K562 (cell line): ENCODE measurements around the gene OLFML1. TPM values are rescaled to one million over a fixed set of nuclear protein-coding genes. Genes with fewer than 3 reads are reported as not detected.

Experiments
- ATAC-seq: fragments of 200-7000 bp; cut with Tn5 transposase; 3 replicates; pipeline ENCODE4 v1.9.1; 2020; ENCODE audit warnings: moderate library complexity
- BruUV-seq: library from RNA; stranded (reverse); fragments of 400-500 nt; replicated peaks from 2 replicates; lab custom pipeline; 2021; lab: Mats Ljungman, UMichigan
- CTCF ChIA-PET: fragments of 300-600 bp; formaldehyde crosslinking; extraction: SDS; loops from one replicate; lab custom pipeline; 2021; ENCODE audit warnings: low intra/inter-chr PET ratio; lab: Yijun Ruan, JAX
- POLR2A ChIA-PET: fragments of 300-600, 350-650 bp; sonication (Branson Sonifier 250); formaldehyde crosslinking; extraction: SDS; loops from one replicate; lab custom pipeline; 2021; ENCODE audit warnings: antibody characterized with exemption, inconsistent platforms; lab: Yijun Ruan, JAX
- DNase-seq, 4 experiments: peaks; one replicate each; pipeline versions ENCODE4 v3.0.0 to v3.0.0-alpha.2; 2011 to 2018; ENCODE audit warnings: low spot score in 3 of 4, mixed read lengths in 3 of 4; ENCODE audit errors: extremely low read depth in 1 of 4
- FAIRE-seq: peaks from 2 replicates; lab custom pipeline; 2011; peaks lifted over from hg19 to GRCh38; lab: Jason Lieb, UNC
- H2AFZ ChIP-seq: 2 replicates; pipeline ENCODE4 v1.6.0; 2011; ENCODE audit warnings: low read depth, low read length, control low read depth, inconsistent platforms
- H3K27ac ChIP-seq: fragments of 200-600 bp; 3 replicates; pipeline ENCODE4 v1.8.0; 2011; ENCODE audit warnings: low read depth, mild to moderate bottlenecking, control low read depth, inconsistent platforms, low read length, moderate library complexity, mixed read lengths; ENCODE audit errors: extremely low read depth
- H3K27me3 ChIP-seq, 2 experiments: fragments of 300-600 bp in 1 of 2; 2 replicates in 1 of 2; 3 replicates in 1 of 2; pipeline versions ENCODE4 v1.6.0 to v1.8.0; 2011; ENCODE audit warnings: inconsistent platforms in 2 of 2, low read length in 2 of 2, mild to moderate bottlenecking in 1 of 2, mixed read lengths in 1 of 2, moderate library complexity in 1 of 2; ENCODE audit not compliant: control insufficient read depth in 2 of 2, insufficient read depth in 2 of 2
- H3K36me3 ChIP-seq: fragments of 300-600 bp; 3 replicates; pipeline ENCODE4 v1.8.0; 2011; ENCODE audit warnings: mild to moderate bottlenecking, low read length, inconsistent platforms; ENCODE audit not compliant: control insufficient read depth, insufficient read depth
- H3K4me1 ChIP-seq, 2 experiments: fragments of 200-600 bp in 1 of 2; replicated peaks in 1 of 2; 2 replicates in 1 of 2; 3 replicates in 1 of 2; pipeline versions ENCODE4 v1.5.1 to v1.8.0; 2011; ENCODE audit warnings: inconsistent platforms in 2 of 2, low read length in 2 of 2, mild to moderate bottlenecking in 1 of 2, mixed read lengths in 1 of 2, moderate library complexity in 1 of 2; ENCODE audit not compliant: control insufficient read depth in 2 of 2, insufficient read depth in 2 of 2
- H3K4me2 ChIP-seq: 2 replicates; pipeline ENCODE4 v1.6.1; 2011; ENCODE audit warnings: low read length, control low read depth, inconsistent platforms, mixed read lengths; ENCODE audit not compliant: insufficient read depth
- H3K4me3 ChIP-seq: fragments of 200-600 bp; sonication (generic), shearing (Covaris generic); 2 replicates; pipeline ENCODE4 v1.5.1; 2016; ENCODE audit warnings: control low read depth, inconsistent platforms
- H3K79me2 ChIP-seq: fragments of 200-600 bp; 3 replicates; pipeline ENCODE4 v1.8.0; 2011; ENCODE audit warnings: low read length, inconsistent platforms; ENCODE audit not compliant: control insufficient read depth, insufficient read depth
- H3K9ac ChIP-seq, 2 experiments: 2 replicates each; pipeline versions ENCODE4 v1.6.0 to v1.6.1; 2011; ENCODE audit warnings: low read depth in 2 of 2, low read length in 2 of 2, control low read depth in 1 of 2, inconsistent platforms in 1 of 2, mild to moderate bottlenecking in 1 of 2, mixed read lengths in 1 of 2; ENCODE audit not compliant: insufficient read depth in 1 of 2
- H3K9me1 ChIP-seq: one replicate; pipeline ENCODE4 v1.6.0; 2011; ENCODE audit warnings: inconsistent platforms, mild to moderate bottlenecking, low read length, moderate library complexity; ENCODE audit not compliant: control insufficient read depth, insufficient read depth
- H3K9me3 ChIP-seq: replicated peaks from 2 replicates; pipeline ENCODE4 v1.5.1; 2011; ENCODE audit warnings: low read depth, low read length, inconsistent platforms; ENCODE audit not compliant: control insufficient read depth, insufficient read depth
- H4K20me1 ChIP-seq: replicated peaks from 2 replicates; pipeline ENCODE4 v1.6.1; 2011; ENCODE audit warnings: low read length, inconsistent platforms, mixed read lengths; ENCODE audit not compliant: control insufficient read depth, insufficient read depth
- C11orf30 ChIP-seq: fragments of 450-650 bp; IDR thresholded peaks from 2 replicates; pipeline ENCODE4 v1.6.1; 2016; ENCODE audit warnings: low read depth, mild to moderate bottlenecking
- MED1 ChIP-seq: sonication (generic); formaldehyde crosslinking; IDR thresholded peaks from 2 replicates; pipeline ENCODE4 v1.8.1; 2023; ENCODE audit warnings: missing genetic modification reagents, borderline replicate concordance
- NFYB ChIP-seq: IDR thresholded peaks from 2 replicates; pipeline ENCODE4 v1.6.1; 2011; ENCODE audit warnings: mild to moderate bottlenecking, moderate library complexity; ENCODE audit not compliant: insufficient read length; ENCODE audit errors: extremely low read depth
- TCFL5 ChIP-seq: fragments of 250-450 bp; sonication (Bioruptor Pico); conservative IDR thresholded peaks from 2 replicates; pipeline ENCODE4 v1.6.1; 2021; ENCODE audit warnings: mild to moderate bottlenecking, moderate library complexity, matching md5 sums
- WGBS: fragments of 100-300 bp; shearing (Covaris generic); methylation state at CpG from one replicate; pipeline ENCODE4 v1.1.6; 2016; ENCODE audit warnings: low coverage, mixed read lengths; ENCODE audit not compliant: insufficient coverage; ENCODE audit errors: missing lambda C conversion rate; 5-methylcytosine and 5-hydroxymethylcytosine counted together
- in situ Hi-C: fragments of 300-500 bp; cut with MboI; formaldehyde crosslinking; loops from 4 replicates; pipeline ENCODE4 v1.15.0; 2018; ENCODE audit warnings: inconsistent platforms, mixed read lengths
- intact Hi-C: fragments of 100-400 bp; cut with micrococcal nuclease; formaldehyde crosslinking; loops from 2 replicates; pipeline ENCODE4 v1.14.2; 2022
- polyA plus RNA-seq, 8 experiments: library from polyadenylated mRNA; depleted of rRNA in 4 of 8; stranded (reverse) in 5 of 8; unstranded in 3 of 8; fragments of >200 nt; fragmentation: Nextera tagmentation in 2 of 8; fragmentation: Illumina TruSeq in 1 of 8; extraction: Ambion mirVana in 2 of 8; extraction: Trizol in 1 of 8; gene quantifications; 2 replicates each; pipeline versions ENCODE4 v1.2.1 to v1.2.3, GENCODE V29; 2011 to 2014; ENCODE audit warnings: inconsistent platforms in 1 of 8, missing spikeins in 1 of 8
- total RNA-seq, 7 experiments: library from RNA; depleted of rRNA in 6 of 7; stranded (reverse); fragments of >200 nt in 6 of 7; fragmentation: Illumina TruSeq in 2 of 7; extraction: Trizol in 2 of 7; gene quantifications; 2 replicates each; pipeline versions ENCODE4 v1.2.1 to v1.2.3, GENCODE V29; 2011 to 2021; ENCODE audit warnings: low replicate concordance in 1 of 7
- TF ChIP-seq, protein P1 (sequence below): sonication (generic); formaldehyde crosslinking; IDR thresholded peaks from 2 replicates; pipeline ENCODE4 v1.8.1; 2023; ENCODE audit warnings: mild to moderate bottlenecking, missing genetic modification reagents
- TF ChIP-seq, protein P2 (sequence below): sonication (generic); formaldehyde crosslinking; IDR thresholded peaks from 2 replicates; pipeline ENCODE4 v1.8.0; 2022; ENCODE audit warnings: mild to moderate bottlenecking, missing genetic modification reagents
- TF ChIP-seq, protein P3 (sequence below): sonication (generic); formaldehyde crosslinking; IDR thresholded peaks from 2 replicates; pipeline ENCODE4 v1.8.1; 2022; ENCODE audit warnings: missing genetic modification reagents
- TF ChIP-seq, protein P4 (sequence below): sonication (generic); formaldehyde crosslinking; IDR thresholded peaks from 2 replicates; pipeline ENCODE4 v1.8.0; 2022; ENCODE audit warnings: mild to moderate bottlenecking, missing genetic modification reagents, borderline replicate concordance
- TF ChIP-seq, protein P5 (sequence below): fragments of 250-450 bp; sonication (Bioruptor Pico); IDR thresholded peaks from 2 replicates; pipeline ENCODE4 v1.4.0; 2020; ENCODE audit warnings: borderline replicate concordance
- TF ChIP-seq, protein P6 (sequence below), 2 experiments: fragments of 450-650 bp in 1 of 2; sonication (generic) in 1 of 2; formaldehyde crosslinking in 1 of 2; IDR thresholded peaks in 1 of 2; conservative IDR thresholded peaks in 1 of 2; 2 replicates each; pipeline versions ENCODE4 v1.6.1 to v1.8.1; 2016 to 2023; ENCODE audit warnings: mild to moderate bottlenecking in 2 of 2, moderate library complexity in 2 of 2, inconsistent platforms in 1 of 2, missing genetic modification reagents in 1 of 2

OLFML1 gene
- total and polyA plus RNA-seq, 9 of the 15 experiments (the other 6 are each of a cell fraction or from before 2014, with no cell fraction given) = not detected

DNA sequence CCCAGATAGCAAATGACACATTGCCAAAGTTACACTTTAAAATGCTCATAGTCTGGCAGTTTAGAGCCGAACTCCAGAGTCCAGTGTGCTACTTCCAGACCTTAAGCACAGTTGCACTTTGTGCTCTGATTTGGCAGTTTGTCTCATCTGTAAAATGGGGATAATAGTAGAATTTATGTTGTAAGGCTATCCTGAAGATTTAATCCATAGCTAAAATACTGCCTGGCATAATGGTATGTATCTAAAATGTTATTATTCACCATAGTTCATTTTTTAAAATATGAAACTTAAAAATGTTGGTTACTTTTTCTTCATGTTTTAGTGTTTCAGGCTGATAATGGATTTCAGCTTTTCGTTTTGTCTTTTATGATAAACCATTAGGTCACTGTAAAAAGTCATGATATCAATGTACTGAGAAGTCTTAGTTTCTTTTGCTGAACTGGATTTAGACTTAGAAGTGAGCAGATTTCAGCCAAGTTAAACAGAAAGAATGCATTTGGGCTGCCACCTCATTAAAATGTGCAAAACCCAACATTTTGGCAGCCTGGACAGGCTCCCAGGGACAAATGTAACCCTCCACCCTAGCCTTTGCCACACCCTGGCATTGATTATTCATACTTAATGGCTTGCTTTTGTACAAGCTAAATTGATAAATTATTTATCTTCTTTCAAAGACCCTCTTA lies 933 bp downstream of the OLFML1 start (continued):
- TF ChIP-seq, protein P1, sequence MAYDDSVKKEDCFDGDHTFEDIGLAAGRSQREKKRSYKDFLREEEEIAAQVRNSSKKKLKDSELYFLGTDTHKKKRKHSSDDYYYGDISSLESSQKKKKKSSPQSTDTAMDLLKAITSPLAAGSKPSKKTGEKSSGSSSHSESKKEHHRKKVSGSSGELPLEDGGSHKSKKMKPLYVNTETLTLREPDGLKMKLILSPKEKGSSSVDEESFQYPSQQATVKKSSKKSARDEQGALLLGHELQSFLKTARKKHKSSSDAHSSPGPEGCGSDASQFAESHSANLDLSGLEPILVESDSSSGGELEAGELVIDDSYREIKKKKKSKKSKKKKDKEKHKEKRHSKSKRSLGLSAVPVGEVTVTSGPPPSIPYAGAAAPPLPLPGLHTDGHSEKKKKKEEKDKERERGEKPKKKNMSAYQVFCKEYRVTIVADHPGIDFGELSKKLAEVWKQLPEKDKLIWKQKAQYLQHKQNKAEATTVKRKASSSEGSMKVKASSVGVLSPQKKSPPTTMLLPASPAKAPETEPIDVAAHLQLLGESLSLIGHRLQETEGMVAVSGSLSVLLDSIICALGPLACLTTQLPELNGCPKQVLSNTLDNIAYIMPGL (CRISPR knock-in tag) = no peak
- TF ChIP-seq C11orf30 (no peak), MED1 (CRISPR knock-in tag) (no peak)
- TF ChIP-seq, protein P2, sequence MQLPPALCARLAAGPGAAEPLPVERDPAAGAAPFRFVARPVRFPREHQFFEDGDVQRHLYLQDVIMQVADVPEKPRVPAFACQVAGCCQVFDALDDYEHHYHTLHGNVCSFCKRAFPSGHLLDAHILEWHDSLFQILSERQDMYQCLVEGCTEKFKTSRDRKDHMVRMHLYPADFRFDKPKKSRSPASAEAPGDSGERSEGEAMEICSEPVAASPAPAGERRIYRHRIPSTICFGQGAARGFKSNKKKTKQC (CRISPR knock-in tag) = no peak
- TF ChIP-seq, protein P3, sequence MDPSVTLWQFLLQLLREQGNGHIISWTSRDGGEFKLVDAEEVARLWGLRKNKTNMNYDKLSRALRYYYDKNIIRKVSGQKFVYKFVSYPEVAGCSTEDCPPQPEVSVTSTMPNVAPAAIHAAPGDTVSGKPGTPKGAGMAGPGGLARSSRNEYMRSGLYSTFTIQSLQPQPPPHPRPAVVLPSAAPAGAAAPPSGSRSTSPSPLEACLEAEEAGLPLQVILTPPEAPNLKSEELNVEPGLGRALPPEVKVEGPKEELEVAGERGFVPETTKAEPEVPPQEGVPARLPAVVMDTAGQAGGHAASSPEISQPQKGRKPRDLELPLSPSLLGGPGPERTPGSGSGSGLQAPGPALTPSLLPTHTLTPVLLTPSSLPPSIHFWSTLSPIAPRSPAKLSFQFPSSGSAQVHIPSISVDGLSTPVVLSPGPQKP (CRISPR knock-in tag) = no peak

DNA sequence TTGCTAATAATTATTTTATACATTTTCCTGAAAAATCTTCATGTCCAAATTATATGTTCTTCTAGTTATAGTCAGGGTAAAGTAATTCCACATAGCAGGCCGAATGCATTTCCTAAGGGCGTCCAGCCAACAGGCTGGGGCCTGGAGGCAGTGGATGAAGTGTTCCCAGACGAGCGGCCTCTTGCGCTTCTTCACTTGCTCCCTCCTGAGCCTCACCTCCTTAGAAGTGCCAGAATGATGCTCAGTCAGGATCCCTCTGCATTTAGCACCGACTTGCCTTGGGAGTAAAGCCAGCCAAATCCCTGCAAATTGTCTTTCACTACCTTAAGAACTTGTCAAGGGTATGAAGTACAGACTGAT lies 1.5 kb downstream of the OLFML1 start:
- H3K9me3 ChIP-seq = no peaks in the 10 kb centered on the region
- no peak overlapping the region for H3K27ac ChIP-seq
- no peaks in the 10 kb centered on the region for H3K79me2 ChIP-seq
- peaks cover 4 to 21% of the 10 kb centered on the region in 2 experiments; a peak in 2 of 5 replicates for H3K27me3 ChIP-seq
- in situ Hi-C loops (no loop called here), intact Hi-C loops (no loop called here)
- H3K4me3 ChIP-seq = no peak overlapping the region
- H4K20me1 ChIP-seq = no peaks in the 10 kb centered on the region; the same call in 1 of the 2 replicates
- TF ChIP-seq, protein P4, sequence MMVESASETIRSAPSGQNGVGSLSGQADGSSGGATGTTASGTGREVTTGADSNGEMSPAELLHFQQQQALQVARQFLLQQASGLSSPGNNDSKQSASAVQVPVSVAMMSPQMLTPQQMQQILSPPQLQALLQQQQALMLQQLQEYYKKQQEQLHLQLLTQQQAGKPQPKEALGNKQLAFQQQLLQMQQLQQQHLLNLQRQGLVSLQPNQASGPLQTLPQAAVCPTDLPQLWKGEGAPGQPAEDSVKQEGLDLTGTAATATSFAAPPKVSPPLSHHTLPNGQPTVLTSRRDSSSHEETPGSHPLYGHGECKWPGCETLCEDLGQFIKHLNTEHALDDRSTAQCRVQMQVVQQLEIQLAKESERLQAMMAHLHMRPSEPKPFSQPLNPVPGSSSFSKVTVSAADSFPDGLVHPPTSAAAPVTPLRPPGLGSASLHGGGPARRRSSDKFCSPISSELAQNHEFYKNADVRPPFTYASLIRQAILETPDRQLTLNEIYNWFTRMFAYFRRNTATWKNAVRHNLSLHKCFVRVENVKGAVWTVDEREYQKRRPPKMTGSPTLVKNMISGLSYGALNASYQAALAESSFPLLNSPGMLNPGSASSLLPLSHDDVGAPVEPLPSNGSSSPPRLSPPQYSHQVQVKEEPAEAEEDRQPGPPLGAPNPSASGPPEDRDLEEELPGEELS = no peak
- TF ChIP-seq NFYB = no peak
- TF ChIP-seq, protein P5, sequence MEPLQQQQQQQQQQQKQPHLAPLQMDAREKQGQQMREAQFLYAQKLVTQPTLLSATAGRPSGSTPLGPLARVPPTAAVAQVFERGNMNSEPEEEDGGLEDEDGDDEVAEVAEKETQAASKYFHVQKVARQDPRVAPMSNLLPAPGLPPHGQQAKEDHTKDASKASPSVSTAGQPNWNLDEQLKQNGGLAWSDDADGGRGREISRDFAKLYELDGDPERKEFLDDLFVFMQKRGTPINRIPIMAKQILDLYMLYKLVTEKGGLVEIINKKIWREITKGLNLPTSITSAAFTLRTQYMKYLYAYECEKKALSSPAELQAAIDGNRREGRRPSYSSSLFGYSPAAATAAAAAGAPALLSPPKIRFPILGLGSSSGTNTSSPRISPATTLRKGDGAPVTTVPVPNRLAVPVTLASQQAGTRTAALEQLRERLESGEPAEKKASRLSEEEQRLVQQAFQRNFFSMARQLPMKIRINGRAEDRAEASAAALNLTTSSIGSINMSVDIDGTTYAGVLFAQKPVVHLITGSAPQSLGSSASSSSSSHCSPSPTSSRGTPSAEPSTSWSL (CRISPR knock-in tag) = no peak
- TF ChIP-seq, protein P6, sequence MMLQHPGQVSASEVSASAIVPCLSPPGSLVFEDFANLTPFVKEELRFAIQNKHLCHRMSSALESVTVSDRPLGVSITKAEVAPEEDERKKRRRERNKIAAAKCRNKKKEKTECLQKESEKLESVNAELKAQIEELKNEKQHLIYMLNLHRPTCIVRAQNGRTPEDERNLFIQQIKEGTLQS (IDR thresholded peaks at IDR 0.05) = no peak
- TF ChIP-seq, protein P6 (CRISPR knock-in tag; conservative IDR thresholded peaks at IDR 0.05) = no peak
- TF ChIP-seq TCFL5 = no peak
- no peak overlapping the region for H2AFZ ChIP-seq
- FAIRE-seq (no peak), DNase-seq (no peak), ATAC-seq (no peak)
- H3K36me3 ChIP-seq = no peaks in the 10 kb centered on the region
- H3K4me1 ChIP-seq = no peaks in the 10 kb centered on the region
- no peak overlapping the region for H3K4me2 ChIP-seq
- POLR2A ChIA-PET = no interaction called here
- WGBS = 2% methylated on average over 6 of the region's 6 CpGs
- H3K9ac ChIP-seq = no peak overlapping the region
- CTCF ChIA-PET = no interaction called here
- H3K9me1 ChIP-seq = no peaks in the 10 kb centered on the region
- no TSS peak for BruUV-seq
